ENCODE data around the gene CCR2.

- TF ChIP-seq CTCF (optimal IDR thresholded peaks at IDR 0.05 in 1 of 3, IDR thresholded peaks at IDR 0.05 in 1 of 3, conservative IDR thresholded peaks at IDR 0.05 in 1 of 3; ENCODE audit: extremely low read depth in 1 of 3, insufficient read depth in 2 of 3, low read length in 3 of 3) (no peak), EZH2 (IDR thresholded peaks at IDR 0.05; ENCODE audit: low read length) (no peak)
Measured at GRCh38 chr3:46381625-46382024, 27.7 kb downstream of the CCR2 start.
